Adrenal gland (tissue), 12 donors: ENCODE data around the gene TMEM258. TPM values are rescaled to one million over a fixed set of nuclear protein-coding genes. Genes with fewer than 3 reads are reported as not detected.

ENCODE experiments used
- DNase-seq, 7 donors: peaks; one replicate each; pipeline ENCODE4 v3.0.0-alpha.2; 2019 to 2020
- H3K27ac ChIP-seq, 5 donors: fragments of 200-600 bp; sonication (generic) in 4 of 5; 1 replicate in 3 of 5; 2 replicates in 2 of 5; pipeline versions ENCODE4 v1.5.1 to v1.8.0; 2016 to 2020; ENCODE audit warnings: mild to moderate bottlenecking in 1 of 5
- H3K27me3 ChIP-seq: fragments of 200-600 bp; 2 replicates; pipeline ENCODE4 v1.8.0; 2021
- H3K36me3 ChIP-seq, 2 donors: fragments of 200-600 bp; replicated peaks in 1 of 2; 1 replicate in 1 of 2; 2 replicates in 1 of 2; pipeline versions ENCODE4 v1.5.1 to v1.8.0; 2018 to 2022
- H3K4me1 ChIP-seq, 2 donors: fragments of 200-600 bp; replicated peaks in 1 of 2; 1 replicate in 1 of 2; 2 replicates in 1 of 2; pipeline versions ENCODE4 v1.5.1 to v1.8.0; 2018 to 2021
- H3K4me3 ChIP-seq, 4 donors: fragments of 200-600 bp; sonication (generic) in 3 of 4; one replicate each; pipeline ENCODE4 v1.5.1; 2016 to 2018
- H3K9me3 ChIP-seq, 3 donors: fragments of 200-600 bp; sonication (generic) in 1 of 3; replicated peaks in 1 of 3; 1 replicate in 2 of 3; 2 replicates in 1 of 3; pipeline versions ENCODE4 v1.5.1 to v1.8.0; 2016 to 2021
- CTCF ChIP-seq, 6 experiments: fragments of 450-650 bp in 4 of 6; fragments of 200-600 bp in 2 of 6; sonication (generic) in 1 of 6; IDR thresholded peaks; 1 replicate in 5 of 6; 2 replicates in 1 of 6; pipeline versions ENCODE4 v1.5.1 to v1.8.0; 2016 to 2021; ENCODE audit warnings: antibody characterized with exemption in 6 of 6, mild to moderate bottlenecking in 2 of 6, moderate library complexity in 1 of 6
- POLR2A ChIP-seq, 2 donors: fragments of 450-650 bp; IDR thresholded peaks; one replicate each; pipeline ENCODE4 v1.6.1; 2017; ENCODE audit warnings: antibody characterized with exemption in 2 of 2, mild to moderate bottlenecking in 2 of 2, moderate library complexity in 1 of 2
- WGBS, 4 donors: extraction: QIAGEN DNeasy Blood & Tissue Kit in 2 of 4; methylation state at CpG; one replicate each; pipeline versions ENCODE4 v1.1.5 to v1.1.7; 2013 to 2017; 5-methylcytosine and 5-hydroxymethylcytosine counted together
- intact Hi-C, 2 donors: fragments of 100-400 bp; cut with DNase I; formaldehyde crosslinking; loops; one replicate each; pipeline versions ENCODE4 v1.14.1 to v1.15.0; 2022 to 2023
- polyA plus RNA-seq, 3 donors: library from polyadenylated mRNA; stranded (reverse); fragments of 200-250 nt in 2 of 3; fragments of 350-450 nt in 1 of 3; fragmentation: Illumina TruSeq in 1 of 3; extraction: RNeasy Lipid Tissue Mini Kit (QIAGEN cat#74804) in 1 of 3; gene quantifications; one replicate each; pipeline ENCODE4 v1.2.3, GENCODE V29; 2013 to 2014
- total RNA-seq, 9 donors: library from RNA; depleted of rRNA in 4 of 9; stranded (reverse); fragments of >200 nt in 4 of 9; fragments of 120-200 nt in 1 of 9; fragmentation: NEBNext Ultra II Directional in 1 of 9; extraction: Animal tissue kit (Norgen Biotek cat#: 25700) in 1 of 9; gene quantifications; one replicate each; pipeline versions ENCODE4 v1.1.0 to v1.2.4, GENCODE V29; 2013 to 2023
- donor health status: healthy with polysubstance abuse.
- donor health status: Bipolar disorder and iron deficiency.
- donor health status: DM: yes; HTN: yes; CAD: no.
- donor health status: DM: no; HTN: no; CAD: no.
- donor health status: DM: no; HTN: no; CAD: no.
- donor health status: DM: yes; HTN: yes; CAD: no.

TMEM258 gene
- total and polyA plus RNA-seq, 12 donors, result 22.8 to 215 (median 139) TPM

GRCh38 chr11:61751384-61751783 lies 41.0 kb downstream of the TMEM258 start:
- WGBS, 4 donors, result 52 to 72% (median 63%) methylated on average over 13 to 14 of the region's 14 CpGs
- Histone ChIP-seq H3K9me3 (no peaks in the 10 kb centered on the region), H3K4me1 (peaks cover 6 to 7% of the 10 kb centered on the region in 2 donors), H3K4me3 (no peak overlapping the region), H3K36me3 (no peaks in the 10 kb centered on the region), H3K27ac (no peak overlapping the region), H3K27me3 (no peaks in the 10 kb centered on the region)
- intact Hi-C loops, result no loop called here
- TF ChIP-seq CTCF (IDR thresholded peaks at IDR 0.05), result no peak
- no peak for TF ChIP-seq POLR2A (IDR thresholded peaks at IDR 0.05)
- DNase-seq, result peak in 4 of 7 donors; percentile 43 to 60 (median 52)

GRCh38 chr11:61750631-61751273 lies 41.6 kb downstream of the TMEM258 start:
- no peaks in the 10 kb centered on the region for H3K36me3 ChIP-seq
- TF ChIP-seq POLR2A (IDR thresholded peaks at IDR 0.05), result no peak
- no peak for TF ChIP-seq CTCF (IDR thresholded peaks at IDR 0.05)
- intact Hi-C loops, result no loop called here
- no peaks in the 10 kb centered on the region for H3K27me3 ChIP-seq
- no peak for DNase-seq
- H3K9me3 ChIP-seq, result no peaks in the 10 kb centered on the region
- H3K4me1 ChIP-seq, result peaks cover 6 to 7% of the 10 kb centered on the region in 2 donors
- 87 to 97% (median 96%) methylated on average over 5 of the region's 5 CpGs for WGBS, 4 donors
- H3K4me3 ChIP-seq, result no peak overlapping the region
- no peak overlapping the region for H3K27ac ChIP-seq

- no peak for DNase-seq
- no peaks in the 10 kb centered on the region for H3K9me3 ChIP-seq
- H3K4me3 ChIP-seq, result no peak overlapping the region
- H3K27ac ChIP-seq, result no peak overlapping the region
- peaks cover 6 to 7% of the 10 kb centered on the region in 2 donors for H3K4me1 ChIP-seq
- no peaks in the 10 kb centered on the region for H3K27me3 ChIP-seq
- intact Hi-C loops, result loop anchor here in 1 of 2 donors (5.0 kb wide), 1 partner anchor 358 kb away; no protein-coding TSS in a partner anchor
- 60 to 79% (median 76%) methylated on average over 12 to 21 of the region's 21 CpGs for WGBS, 4 donors
- TF ChIP-seq CTCF (IDR thresholded peaks at IDR 0.05), result no peak
- TF ChIP-seq POLR2A (IDR thresholded peaks at IDR 0.05), result no peak
- H3K36me3 ChIP-seq, result no peaks in the 10 kb centered on the region
Measured at GRCh38 chr11:61749591-61750217, 42.7 kb downstream of the TMEM258 start.

GRCh38 chr11:61747967-61748285 lies 44.5 kb downstream of the TMEM258 start:
- Histone ChIP-seq H3K36me3 (peaks cover 0 to 5% of the 10 kb centered on the region in 2 donors), H3K4me1 (peaks cover 6 to 7% of the 10 kb centered on the region in 2 donors), H3K9me3 (no peaks in the 10 kb centered on the region), H3K4me3 (no peak overlapping the region), H3K27ac (no peak overlapping the region), H3K27me3 (no peaks in the 10 kb centered on the region)
- TF ChIP-seq POLR2A (IDR thresholded peaks at IDR 0.05) (no peak), CTCF (IDR thresholded peaks at IDR 0.05) (peak in 2 of 6 experiments; percentile 17 to 36)
- intact Hi-C loops, result loop anchor here in 1 of 2 donors (5.0 kb wide), 1 partner anchor 359 kb away; no protein-coding TSS in a partner anchor
- 0 to 37% (median 29%) methylated on average over 1 to 3 of the region's 3 CpGs for WGBS, 4 donors
- no peak for DNase-seq
